ENCODE data around the gene HNF1B. TPM values are rescaled to one million over a fixed set of nuclear protein-coding genes. Genes with fewer than 3 reads are reported as not detected.
"Not testable (repeated sequence)": the region's sequence is repeated elsewhere in the genome, so short reads cannot be mapped to it uniquely, and the experiment has no call there.

The HNF1B gene
- polyA plus RNA-seq, 1 of the 3 experiments (the other 2 are of a cell fraction): not detected

DNA sequence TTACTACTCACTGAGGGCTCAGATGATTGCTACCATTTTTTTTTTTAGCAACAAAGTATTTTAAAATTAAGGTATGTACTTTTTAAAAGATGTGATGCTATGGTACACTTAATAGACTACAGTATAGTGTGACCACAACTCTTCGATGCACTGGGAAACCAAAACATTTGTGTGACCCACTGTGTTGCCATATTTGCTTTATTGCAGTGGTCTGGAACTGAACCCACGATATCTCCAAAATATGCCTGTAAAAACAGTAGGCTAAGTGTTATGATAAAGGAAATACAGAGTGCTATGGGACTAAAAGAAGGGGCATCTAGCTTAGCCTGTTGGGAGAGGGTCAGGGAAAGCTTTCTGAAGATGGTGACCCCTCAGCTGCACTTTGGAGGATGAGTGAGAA, 41.6 kb upstream of the HNF1B start:
- no peak for TF ChIP-seq TAF1 (IDR thresholded peaks at IDR 0.05; ENCODE audit: borderline replicate concordance, low read depth, low read length)
- TF ChIP-seq FOXJ3 (CRISPR knock-in tag; IDR thresholded peaks at IDR 0.05): no peak
- Histone ChIP-seq H3K27ac (ENCODE audit: low read depth in 2 of 2, low read length in 1 of 2) (no peak overlapping the region), H4K20me1 (ENCODE audit: insufficient read depth) (no peaks in the 10 kb centered on the region), H3F3A (replicated peaks; ENCODE audit: insufficient read depth) (no peaks in the 10 kb centered on the region), H3K9ac (no peak overlapping the region), H2AFZ (ENCODE audit: low read depth) (no peak overlapping the region), H3K4me3 (ENCODE audit: low read depth in 2 of 2, low read length in 1 of 2) (no peak overlapping the region), H3K4me1 (ENCODE audit: control insufficient read depth in 1 of 2, insufficient read depth in 2 of 2, low read depth in 1 of 2, low read length in 1 of 2) (peaks cover 0 to 6% of the 10 kb centered on the region in 2 experiments; a peak in 2 of 4 replicates), H3K9me2 (no peaks in the 10 kb centered on the region), H3K36me3 (replicated peaks in 1 of 2; ENCODE audit: control insufficient read depth in 1 of 2, insufficient read depth in 2 of 2, low read length in 1 of 2) (no peaks in the 10 kb centered on the region), H3K79me2 (ENCODE audit: insufficient read depth) (no peaks in the 10 kb centered on the region), H3K9me3 (no peaks in the 10 kb centered on the region), H3K27me3 (ENCODE audit: insufficient read depth) (no peaks in the 10 kb centered on the region), H3K4me2 (no peak overlapping the region)
- ChIA-PET CTCF (interaction anchor here (0.9 kb wide), 1 partner anchor 30 kb away, joined by 4 read pairs; no protein-coding TSS in a partner anchor), POLR2A (no interaction called here)
- WGBS (ENCODE audit: low lambda C conversion rate): 40% methylated on average over 2 of the region's 2 CpGs
- DNase-seq: no peak

DNA sequence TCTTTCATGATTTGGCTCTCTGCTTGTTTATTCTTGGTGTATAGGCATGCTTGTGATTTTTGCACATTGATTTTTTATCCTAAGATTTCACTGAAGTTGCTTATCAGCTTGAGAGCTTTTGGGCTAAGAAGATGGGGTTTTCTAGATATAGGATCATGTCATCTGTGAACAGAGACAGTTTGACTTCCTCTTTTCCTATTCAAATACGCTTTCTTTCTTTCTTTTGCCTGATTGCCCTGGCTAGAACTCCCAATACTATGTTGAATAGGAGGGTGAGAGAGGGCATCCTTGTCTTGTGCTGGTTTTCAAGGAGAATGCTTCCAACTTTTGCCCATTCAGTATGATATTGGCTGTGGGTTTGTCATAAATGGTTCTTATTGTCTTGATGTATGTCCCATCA, 37.6 kb upstream of the HNF1B start:
- H3K4me1 ChIP-seq (ENCODE audit: control insufficient read depth in 1 of 2, insufficient read depth in 2 of 2, low read depth in 1 of 2, low read length in 1 of 2); H3K36me3 ChIP-seq (replicated peaks in 1 of 2; ENCODE audit: control insufficient read depth in 1 of 2, insufficient read depth in 2 of 2, low read length in 1 of 2); H4K20me1 ChIP-seq (ENCODE audit: insufficient read depth); DNase-seq; H3K4me2 ChIP-seq; H3K4me3 ChIP-seq (ENCODE audit: low read depth in 2 of 2, low read length in 1 of 2); H3K9ac ChIP-seq; H3K9me3 ChIP-seq; POLR2A ChIA-PET; H3F3A ChIP-seq (replicated peaks; ENCODE audit: insufficient read depth); H3K9me2 ChIP-seq; H3K27ac ChIP-seq (ENCODE audit: low read depth in 2 of 2, low read length in 1 of 2); H3K79me2 ChIP-seq (ENCODE audit: insufficient read depth); H3K27me3 ChIP-seq (ENCODE audit: insufficient read depth): not testable (repeated sequence)
- WGBS (ENCODE audit: low lambda C conversion rate): 27% methylated on average over 1 of the region's 1 CpG
- H2AFZ ChIP-seq (ENCODE audit: low read depth): 0 out of 2 replicates have a peak overlapping the region, but pooled peaks have one; percentile 4
- CTCF ChIA-PET: interaction anchor here (2.3 kb wide), 1 partner anchor 12 kb away, joined by 11 read pairs; no protein-coding TSS in a partner anchor

GRCh38 chr17:37781451-37781850, 36.6 kb upstream of the HNF1B start:
- H3K9me2 ChIP-seq: no peaks in the 10 kb centered on the region
- H3K4me3 ChIP-seq (ENCODE audit: low read depth in 2 of 2, low read length in 1 of 2): no peak overlapping the region
- no peaks in the 10 kb centered on the region for H3K36me3 ChIP-seq (replicated peaks in 1 of 2; ENCODE audit: control insufficient read depth in 1 of 2, insufficient read depth in 2 of 2, low read length in 1 of 2)
- H3K9me3 ChIP-seq: no peaks in the 10 kb centered on the region
- no peak overlapping the region for H3K27ac ChIP-seq (ENCODE audit: low read depth in 2 of 2, low read length in 1 of 2)
- no peak overlapping the region for H2AFZ ChIP-seq (ENCODE audit: low read depth)
- H3K4me2 ChIP-seq: no peak overlapping the region
- no peaks in the 10 kb centered on the region for H3K27me3 ChIP-seq (ENCODE audit: insufficient read depth)
- H3K79me2 ChIP-seq (ENCODE audit: insufficient read depth): no peaks in the 10 kb centered on the region
- 31% methylated on average over 2 of the region's 2 CpGs for WGBS (ENCODE audit: low lambda C conversion rate)
- no peak for DNase-seq
- no peaks in the 10 kb centered on the region for H4K20me1 ChIP-seq (ENCODE audit: insufficient read depth)
- ChIA-PET CTCF (interaction anchor here (1.4 kb wide), 1 partner anchor 254 kb away, joined by 4 read pairs; no protein-coding TSS in a partner anchor), POLR2A (no interaction called here)
- no peaks in the 10 kb centered on the region for H3K4me1 ChIP-seq (ENCODE audit: control insufficient read depth in 1 of 2, insufficient read depth in 2 of 2, low read depth in 1 of 2, low read length in 1 of 2)
- H3F3A ChIP-seq (replicated peaks; ENCODE audit: insufficient read depth): no peaks in the 10 kb centered on the region
- no peak for TF ChIP-seq EZH2phosphoT487 (IDR thresholded peaks at IDR 0.05; ENCODE audit: borderline replicate concordance, low read depth)
- no peak for TF ChIP-seq FOSL2 (IDR thresholded peaks at IDR 0.05; ENCODE audit: borderline replicate concordance, low read depth)
- no peak for TF ChIP-seq TAF1 (IDR thresholded peaks at IDR 0.05; ENCODE audit: borderline replicate concordance, low read depth, low read length)
- no peak for TF ChIP-seq GATA2 (CRISPR knock-in tag; IDR thresholded peaks at IDR 0.05)
- TF ChIP-seq RCOR1 (IDR thresholded peaks at IDR 0.05; ENCODE audit: low read length): no peak
- TF ChIP-seq GABPA (IDR thresholded peaks at IDR 0.05; ENCODE audit: low read depth): no peak
- no peak for TF ChIP-seq RXRA (IDR thresholded peaks at IDR 0.05; ENCODE audit: borderline replicate concordance, low read depth)
- no peak for TF ChIP-seq CHD2 (IDR thresholded peaks at IDR 0.05; ENCODE audit: low read length, partially characterized antibody)
- no peak for TF ChIP-seq EP300 (IDR thresholded peaks at IDR 0.05; ENCODE audit: borderline replicate concordance in 1 of 2, low read depth in 1 of 2, low read length in 1 of 2)
- no peak for TF ChIP-seq USF2 (IDR thresholded peaks at IDR 0.05; ENCODE audit: borderline replicate concordance, low read depth, low read length)
- no peak for TF ChIP-seq FOXM1 (IDR thresholded peaks at IDR 0.05; ENCODE audit: low read depth)
- no peak for TF ChIP-seq JUND (IDR thresholded peaks at IDR 0.05)
- no peak for TF ChIP-seq SMC3 (IDR thresholded peaks at IDR 0.05; ENCODE audit: low read depth, low read length)
- H3K9ac ChIP-seq: no peak overlapping the region

Measured in SK-N-SH (cell line).